HEK293 (cell line): ENCODE data around the gene NPTXR.

Source experiments
- BCL11B ChIP-seq: fragments of 450-650 bp; formaldehyde crosslinking; IDR thresholded peaks from 2 replicates; pipeline ENCODE4 v1.5.1; 2016; ENCODE audit warnings: low read depth, missing biosample characterization, missing genetic modification characterization
- EGR2 ChIP-seq: fragments of 450-650 bp; formaldehyde crosslinking; IDR thresholded peaks from 2 replicates; pipeline ENCODE4 v1.5.1; 2016; ENCODE audit warnings: low read depth, missing biosample characterization, missing genetic modification characterization
- GLIS2 ChIP-seq: fragments of 450-650 bp; formaldehyde crosslinking; IDR thresholded peaks from 2 replicates; pipeline ENCODE4 v1.5.1; 2016; ENCODE audit warnings: missing biosample characterization, missing genetic modification characterization
- HIC1 ChIP-seq: fragments of 450-650 bp; formaldehyde crosslinking; IDR thresholded peaks from 2 replicates; pipeline ENCODE4 v1.5.1; 2016; ENCODE audit warnings: missing biosample characterization, missing genetic modification characterization
- KLF1 ChIP-seq: fragments of 450-650 bp; formaldehyde crosslinking; IDR thresholded peaks from 2 replicates; pipeline ENCODE4 v1.5.1; 2016; ENCODE audit warnings: missing biosample characterization, missing genetic modification characterization
- KLF7 ChIP-seq: fragments of 450-650 bp; formaldehyde crosslinking; IDR thresholded peaks from 2 replicates; pipeline ENCODE4 v1.5.1; 2016; ENCODE audit warnings: missing biosample characterization, missing genetic modification characterization, borderline replicate concordance
- PATZ1 ChIP-seq: fragments of 450-650 bp; formaldehyde crosslinking; IDR thresholded peaks from 2 replicates; pipeline ENCODE4 v1.5.1; 2016; ENCODE audit warnings: missing biosample characterization, missing genetic modification characterization
- PRDM10 ChIP-seq: fragments of 450-650 bp; formaldehyde crosslinking; IDR thresholded peaks from 2 replicates; pipeline ENCODE4 v1.5.1; 2016; ENCODE audit warnings: missing biosample characterization, missing genetic modification characterization
- SCRT1 ChIP-seq: fragments of 450-650 bp; formaldehyde crosslinking; IDR thresholded peaks from 2 replicates; pipeline ENCODE4 v1.5.1; 2016; ENCODE audit warnings: missing biosample characterization, missing genetic modification characterization, borderline replicate concordance
- YY2 ChIP-seq: fragments of 450-650 bp; formaldehyde crosslinking; IDR thresholded peaks from 2 replicates; pipeline ENCODE4 v1.5.1; 2016; ENCODE audit warnings: missing biosample characterization, missing genetic modification characterization
- ZBTB10 ChIP-seq: fragments of 450-650 bp; formaldehyde crosslinking; IDR thresholded peaks from 2 replicates; pipeline ENCODE4 v1.5.1; 2016; ENCODE audit warnings: missing biosample characterization, missing genetic modification characterization
- ZBTB17 ChIP-seq: fragments of 450-650 bp; formaldehyde crosslinking; IDR thresholded peaks from 2 replicates; pipeline ENCODE4 v1.5.1; 2016; ENCODE audit warnings: missing biosample characterization, missing genetic modification characterization
- ZEB2 ChIP-seq: fragments of 450-650 bp; formaldehyde crosslinking; IDR thresholded peaks from 2 replicates; pipeline ENCODE4 v1.5.1; 2016; ENCODE audit warnings: missing biosample characterization, missing genetic modification characterization
- ZFHX2 ChIP-seq: fragments of 450-650 bp; formaldehyde crosslinking; conservative IDR thresholded peaks from 2 replicates; pipeline ENCODE4 v1.5.1; 2016; ENCODE audit warnings: missing biosample characterization, missing genetic modification characterization
- ZFP69B ChIP-seq: fragments of 450-650 bp; formaldehyde crosslinking; IDR thresholded peaks from 2 replicates; pipeline ENCODE4 v1.5.1; 2016; ENCODE audit warnings: missing biosample characterization, missing genetic modification characterization
- ZNF140 ChIP-seq: fragments of 450-650 bp; formaldehyde crosslinking; IDR thresholded peaks from 2 replicates; pipeline ENCODE4 v1.5.1; 2016; ENCODE audit warnings: missing biosample characterization, missing genetic modification characterization
- ZNF214 ChIP-seq: fragments of 450-650 bp; formaldehyde crosslinking; IDR thresholded peaks from 2 replicates; pipeline ENCODE4 v1.5.1; 2017; ENCODE audit warnings: missing biosample characterization, mild to moderate bottlenecking, missing genetic modification characterization, borderline replicate concordance
- ZNF311 ChIP-seq: fragments of 450-650 bp; formaldehyde crosslinking; IDR thresholded peaks from 2 replicates; pipeline ENCODE4 v1.5.1; 2017; ENCODE audit warnings: missing biosample characterization, missing genetic modification characterization, borderline replicate concordance
- ZNF341 ChIP-seq: fragments of 450-650 bp; formaldehyde crosslinking; IDR thresholded peaks from 2 replicates; pipeline ENCODE4; 2016; ENCODE audit warnings: low read depth, missing biosample characterization, missing genetic modification characterization
- ZNF391 ChIP-seq: fragments of 450-650 bp; formaldehyde crosslinking; IDR thresholded peaks from 2 replicates; pipeline ENCODE4 v1.5.1; 2016; ENCODE audit warnings: low read depth, missing biosample characterization, missing genetic modification characterization, borderline replicate concordance
- ZNF473 ChIP-seq: fragments of 450-650 bp; formaldehyde crosslinking; IDR thresholded peaks from 2 replicates; pipeline ENCODE4 v1.5.1; 2017; ENCODE audit warnings: missing biosample characterization, missing genetic modification characterization
- ZNF629 ChIP-seq: fragments of 450-650 bp; formaldehyde crosslinking; IDR thresholded peaks from 2 replicates; pipeline ENCODE4 v1.5.1; 2017; ENCODE audit warnings: missing biosample characterization, missing genetic modification characterization
- ZNF639 ChIP-seq: fragments of 450-650 bp; formaldehyde crosslinking; IDR thresholded peaks from 2 replicates; pipeline ENCODE4 v1.5.1; 2016; ENCODE audit warnings: missing biosample characterization, missing genetic modification characterization
- ZNF670 ChIP-seq: fragments of 450-650 bp; formaldehyde crosslinking; IDR thresholded peaks from 2 replicates; pipeline ENCODE4 v1.5.1; 2016; ENCODE audit warnings: missing biosample characterization, missing genetic modification characterization, low read depth
- ZNF76 ChIP-seq: fragments of 450-650 bp; formaldehyde crosslinking; IDR thresholded peaks from 2 replicates; pipeline ENCODE4; 2016; ENCODE audit warnings: low read depth, missing biosample characterization, missing genetic modification characterization, borderline replicate concordance
- ZNF837 ChIP-seq: fragments of 450-650 bp; formaldehyde crosslinking; IDR thresholded peaks from 2 replicates; pipeline ENCODE4 v1.5.1; 2016; ENCODE audit warnings: missing biosample characterization, missing genetic modification characterization
- TF ChIP-seq, protein P1 (sequence below): fragments of 450-650 bp; formaldehyde crosslinking; optimal IDR thresholded peaks from 2 replicates; pipeline ENCODE3; 2016; ENCODE audit warnings: missing biosample characterization, mild to moderate bottlenecking, missing genetic modification characterization

Gene NPTXR

DNA sequence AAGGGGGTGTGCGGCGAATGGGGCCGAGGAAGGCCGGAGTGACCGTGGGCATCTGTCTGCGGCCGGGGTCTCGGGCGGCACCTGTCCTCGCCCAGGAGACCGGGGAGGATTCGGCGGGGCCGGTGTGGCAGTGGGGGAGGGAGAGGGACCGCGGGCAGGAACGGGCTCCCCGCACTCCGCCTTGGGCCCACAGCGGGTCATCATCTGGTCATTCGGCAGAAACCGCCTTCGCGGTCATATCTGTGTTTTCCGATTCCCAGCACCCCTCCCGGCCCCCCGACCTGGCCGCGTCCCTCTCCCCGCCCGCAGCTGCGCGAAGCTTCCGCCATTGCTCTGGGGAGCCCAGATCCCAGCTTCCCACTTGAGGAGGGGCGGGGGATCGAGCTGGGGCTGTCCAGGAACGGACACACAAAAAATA, 29.0 kb upstream of the NPTXR start (continued):
- TF ChIP-seq PATZ1 (tag by site-specific recombination): peak; percentile 83
- peak; percentile 73 for TF ChIP-seq ZNF76 (tag by site-specific recombination)
- TF ChIP-seq KLF1 (tag by site-specific recombination): 0 out of 2 replicates have a peak, but pooled peaks have one; percentile 7
- peak; percentile 15; the same call in 1 of the 2 replicates for TF ChIP-seq ZNF639 (tag by site-specific recombination)
- no peak for TF ChIP-seq KLF7 (tag by site-specific recombination)
- peak; percentile 89 for TF ChIP-seq ZEB2 (tag by site-specific recombination)
- no peak for TF ChIP-seq ZNF670 (tag by site-specific recombination)
- no peak for TF ChIP-seq ZNF311 (tag by site-specific recombination)
- peak; percentile 65 for TF ChIP-seq PRDM10 (tag by site-specific recombination)
- 0 out of 2 replicates have a peak, but pooled peaks have one; percentile 6 for TF ChIP-seq ZFHX2 (tag by site-specific recombination)
- peak; percentile 35 for TF ChIP-seq ZBTB17 (tag by site-specific recombination)
- peak; percentile 62 for TF ChIP-seq ZBTB10 (tag by site-specific recombination)
- TF ChIP-seq SCRT1 (tag by site-specific recombination): no peak
- no peak for TF ChIP-seq ZNF214 (tag by site-specific recombination)
- no peak for TF ChIP-seq ZNF837 (tag by site-specific recombination)
- TF ChIP-seq, protein P1, sequence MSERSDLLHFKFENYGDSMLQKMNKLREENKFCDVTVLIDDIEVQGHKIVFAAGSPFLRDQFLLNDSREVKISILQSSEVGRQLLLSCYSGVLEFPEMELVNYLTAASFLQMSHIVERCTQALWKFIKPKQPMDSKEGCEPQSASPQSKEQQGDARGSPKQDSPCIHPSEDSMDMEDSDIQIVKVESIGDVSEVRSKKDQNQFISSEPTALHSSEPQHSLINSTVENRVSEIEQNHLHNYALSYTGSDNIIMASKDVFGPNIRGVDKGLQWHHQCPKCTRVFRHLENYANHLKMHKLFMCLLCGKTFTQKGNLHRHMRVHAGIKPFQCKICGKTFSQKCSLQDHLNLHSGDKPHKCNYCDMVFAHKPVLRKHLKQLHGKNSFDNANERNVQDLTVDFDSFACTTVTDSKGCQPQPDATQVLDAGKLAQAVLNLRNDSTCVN (tag by site-specific recombination): peak; percentile 27
- peak; percentile 78 for TF ChIP-seq GLIS2 (tag by site-specific recombination)
- no peak for TF ChIP-seq EGR2 (tag by site-specific recombination)
- peak; percentile 70 for TF ChIP-seq YY2 (tag by site-specific recombination)
- no peak for TF ChIP-seq ZFP69B (tag by site-specific recombination)
- 0 out of 2 replicates have a peak, but pooled peaks have one; percentile 42 for TF ChIP-seq ZNF629 (tag by site-specific recombination)
- TF ChIP-seq ZNF391: peak; percentile 21; the same call in 1 of the 2 replicates
- TF ChIP-seq BCL11B: no peak
- TF ChIP-seq ZNF341 (tag by site-specific recombination): peak; percentile 25; the same call in 1 of the 2 replicates
- TF ChIP-seq ZNF140 (tag by site-specific recombination): no peak
- peak; percentile 95 for TF ChIP-seq HIC1 (tag by site-specific recombination)
- no peak for TF ChIP-seq ZNF473 (tag by site-specific recombination)
